ENCODE results near the gene NRXN2.

The NRXN2 gene

DNA sequence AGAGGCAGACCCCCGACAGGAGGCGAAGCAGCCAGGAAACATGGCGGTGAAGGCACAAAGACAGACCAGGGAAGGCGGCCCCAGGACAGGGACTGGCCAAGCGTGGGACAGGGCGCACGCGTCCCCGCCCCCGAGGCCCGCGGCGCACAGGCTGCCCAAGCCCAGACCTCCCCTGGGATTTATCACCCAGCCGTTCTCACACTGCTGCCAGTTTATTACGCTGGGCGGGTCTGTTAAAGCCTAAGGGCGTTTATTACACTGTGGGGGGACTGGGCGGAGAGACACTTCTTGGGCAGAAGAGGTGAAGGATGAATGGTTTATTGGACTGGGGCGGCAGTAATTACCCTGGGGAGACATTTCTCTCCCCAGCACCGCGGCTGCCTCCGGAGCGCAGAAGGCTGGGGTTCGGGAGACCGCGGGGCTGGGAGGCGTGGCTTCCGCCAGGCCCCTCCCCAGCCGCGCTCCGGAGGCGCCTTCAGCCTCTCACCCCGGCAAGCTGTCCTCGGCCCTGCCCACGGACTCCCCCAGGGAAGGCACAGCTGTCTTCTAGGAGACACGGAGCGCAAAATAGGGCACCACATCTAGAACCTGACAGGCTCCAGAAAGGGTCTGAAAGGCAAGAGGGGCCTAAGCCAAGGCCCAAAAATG, 84.9 kb downstream of the NRXN2 start:
- TF ChIP-seq CTCF (IDR thresholded peaks at IDR 0.05; ENCODE audit: low read depth, low read length, poor library complexity, severe bottlenecking), result no peak
- TF ChIP-seq EZH2phosphoT487 (IDR thresholded peaks at IDR 0.05; ENCODE audit: borderline replicate concordance, low read length), result no peak
- Histone ChIP-seq H3K9me3 (ENCODE audit: control insufficient read depth, insufficient read depth, low read length) (no peaks in the 10 kb centered on the region), H3K27me3 (ENCODE audit: control insufficient read depth, low read length) (peaks cover 50% of the 10 kb centered on the region), H4K20me1 (ENCODE audit: control insufficient read depth, insufficient read depth, low read depth, low read length) (no peaks in the 10 kb centered on the region), H3K9me2 (replicated peaks; ENCODE audit: control insufficient read depth, low read length) (no peaks in the 10 kb centered on the region), H3K4me3 (ENCODE audit: low read length) (peak overlapping the region; percentile 58), H3F3A (ENCODE audit: control insufficient read depth, insufficient read depth) (no peaks in the 10 kb centered on the region), H3K4me1 (ENCODE audit: control insufficient read depth, low read length) (peaks cover 37% of the 10 kb centered on the region), H3K27ac (ENCODE audit: low read depth, low read length) (no peak overlapping the region), H3K36me3 (ENCODE audit: control insufficient read depth, low read length) (no peaks in the 10 kb centered on the region), H3K4me2 (ENCODE audit: low read length) (peak overlapping the region; percentile 65), H3K79me2 (ENCODE audit: control insufficient read depth, low read length) (no peaks in the 10 kb centered on the region)

DNA sequence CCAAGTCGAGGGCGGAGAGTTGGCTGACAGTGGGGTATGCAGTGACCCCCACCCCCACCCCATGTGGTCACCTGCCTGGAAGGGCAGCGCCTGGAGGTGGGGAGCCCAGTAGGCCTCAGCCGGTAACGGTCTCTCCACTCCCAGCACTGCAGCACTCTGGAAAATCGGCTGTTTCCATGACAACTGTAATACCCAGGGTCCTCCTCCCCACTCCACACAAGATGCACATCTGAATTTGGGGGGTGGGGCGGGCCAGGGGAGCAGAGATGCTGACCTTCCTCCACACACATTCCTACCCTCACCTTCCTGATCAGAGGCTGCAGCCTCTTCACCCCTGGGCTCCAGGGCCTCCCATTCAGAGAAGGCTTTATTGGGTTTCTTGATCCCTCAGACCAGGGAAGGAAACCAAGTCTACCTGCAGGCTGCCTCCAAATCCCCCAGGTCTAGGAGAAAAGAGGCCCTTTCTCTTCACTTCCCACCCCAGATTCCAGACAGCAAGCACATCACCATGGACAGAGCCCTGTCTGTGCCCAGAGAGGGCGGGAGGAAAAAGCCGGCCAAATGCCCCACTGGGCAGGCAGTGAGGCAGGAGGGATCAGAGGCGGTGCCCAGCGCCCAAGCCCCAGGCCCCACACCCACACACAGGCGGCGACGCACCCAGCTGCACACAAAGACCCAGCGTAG, 85.5 kb downstream of the NRXN2 start:
- Histone ChIP-seq H4K20me1 (ENCODE audit: control insufficient read depth, insufficient read depth, low read depth, low read length) (no peaks in the 10 kb centered on the region), H3K9me2 (replicated peaks; ENCODE audit: control insufficient read depth, low read length) (no peaks in the 10 kb centered on the region), H3K9me3 (ENCODE audit: control insufficient read depth, insufficient read depth, low read length) (no peaks in the 10 kb centered on the region), H3K4me1 (ENCODE audit: control insufficient read depth, low read length) (peaks cover 37% of the 10 kb centered on the region), H3K4me2 (ENCODE audit: low read length) (peak overlapping the region; percentile 65), H3K27me3 (ENCODE audit: control insufficient read depth, low read length) (peaks cover 50% of the 10 kb centered on the region), H3K27ac (ENCODE audit: low read depth, low read length) (no peak overlapping the region), H3K36me3 (ENCODE audit: control insufficient read depth, low read length) (no peaks in the 10 kb centered on the region), H3K4me3 (ENCODE audit: low read length) (peak overlapping the region; percentile 58), H3K79me2 (ENCODE audit: control insufficient read depth, low read length) (no peaks in the 10 kb centered on the region), H3F3A (ENCODE audit: control insufficient read depth, insufficient read depth) (no peaks in the 10 kb centered on the region)
- TF ChIP-seq CTCF (IDR thresholded peaks at IDR 0.05; ENCODE audit: low read depth, low read length, poor library complexity, severe bottlenecking), result no peak

DNA sequence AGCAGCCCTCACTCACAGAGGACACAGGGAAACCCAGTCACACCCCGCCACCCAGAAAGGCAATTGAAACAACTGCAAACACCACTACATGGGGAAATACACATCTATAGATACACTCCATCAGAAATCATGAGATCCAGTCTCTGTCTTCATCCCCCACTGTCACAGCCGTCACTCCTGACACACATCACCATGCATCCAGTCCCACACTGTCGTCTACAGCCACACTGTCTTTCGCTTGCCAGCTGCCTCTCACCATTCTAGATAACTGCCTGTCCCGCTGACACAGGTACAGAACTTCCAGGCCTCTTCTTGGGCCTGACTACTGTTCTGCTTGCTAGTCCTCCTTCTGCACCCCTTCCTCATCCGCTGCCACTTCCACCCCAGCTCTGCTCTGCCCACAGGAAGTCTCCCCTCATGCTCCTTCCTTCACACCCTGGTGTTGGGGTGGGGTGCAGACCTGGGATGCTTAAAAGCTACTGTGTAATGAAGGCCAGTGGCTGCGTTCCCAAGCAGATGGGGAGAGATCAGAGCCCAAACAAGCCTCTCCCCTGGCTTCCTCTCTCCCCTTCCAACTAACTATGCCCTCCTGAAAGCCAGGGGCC, 89.3 kb downstream of the NRXN2 start:
- peaks cover 15% of the 10 kb centered on the region for H3K27me3 ChIP-seq (ENCODE audit: control insufficient read depth, low read length)
- H3K36me3 ChIP-seq (ENCODE audit: control insufficient read depth, low read length), result no peaks in the 10 kb centered on the region
- no peaks in the 10 kb centered on the region for H3F3A ChIP-seq (ENCODE audit: control insufficient read depth, insufficient read depth)
- no peak overlapping the region for H3K4me3 ChIP-seq (ENCODE audit: low read length)
- H3K79me2 ChIP-seq (ENCODE audit: control insufficient read depth, low read length), result no peaks in the 10 kb centered on the region
- TF ChIP-seq EZH2phosphoT487 (IDR thresholded peaks at IDR 0.05; ENCODE audit: borderline replicate concordance, low read length) (no peak), CTCF (IDR thresholded peaks at IDR 0.05; ENCODE audit: low read depth, low read length, poor library complexity, severe bottlenecking) (no peak)
- H3K9me2 ChIP-seq (replicated peaks; ENCODE audit: control insufficient read depth, low read length), result no peaks in the 10 kb centered on the region
- H3K9me3 ChIP-seq (ENCODE audit: control insufficient read depth, insufficient read depth, low read length), result no peaks in the 10 kb centered on the region
- H4K20me1 ChIP-seq (ENCODE audit: control insufficient read depth, insufficient read depth, low read depth, low read length), result no peaks in the 10 kb centered on the region
- no peak overlapping the region for H3K27ac ChIP-seq (ENCODE audit: low read depth, low read length)
- H3K4me1 ChIP-seq (ENCODE audit: control insufficient read depth, low read length), result peaks cover 31% of the 10 kb centered on the region
- no peak overlapping the region for H3K4me2 ChIP-seq (ENCODE audit: low read length)
